Activated T-helper 17 cell treated with anti-CD3 and anti-CD28 coated beads, Interleukin-2, amount 50 U/mL, for 72 hours (primary cell): Measurements from ENCODE around the gene LRRC66. TPM values are rescaled to one million over a fixed set of nuclear protein-coding genes. Genes with fewer than 3 reads are reported as not detected.

Experiments used
- ATAC-seq: fragments of 150-1000 bp; cut with Tn5 transposase; replicated peaks from 2 replicates; pipeline ENCODE4 v1.10.0; 2021; ENCODE audit warnings: mild to moderate bottlenecking, moderate library complexity
- H3K27ac Mint-ChIP-seq: one replicate; pipeline ENCODE4 v1.8.0; 2022; ENCODE audit warnings: mixed read lengths
- H3K27me3 Mint-ChIP-seq: one replicate; pipeline ENCODE4 v1.8.0; 2022; ENCODE audit warnings: mixed read lengths
- H3K36me3 Mint-ChIP-seq: one replicate; pipeline ENCODE4 v1.8.0; 2022; ENCODE audit warnings: low read depth, mild to moderate bottlenecking, mixed read lengths
- H3K4me1 Mint-ChIP-seq: one replicate; pipeline ENCODE4 v1.8.0; 2022; ENCODE audit warnings: mixed read lengths
- H3K4me3 Mint-ChIP-seq: one replicate; pipeline ENCODE4 v1.8.0; 2022; ENCODE audit warnings: mild to moderate bottlenecking, mixed read lengths
- H3K9me3 Mint-ChIP-seq: one replicate; pipeline ENCODE4 v1.8.0; 2022; ENCODE audit warnings: mixed read lengths
- total RNA-seq, 2 donors: library from RNA; stranded (reverse); gene quantifications; one replicate each; pipeline ENCODE4 v1.2.3, GENCODE V29; 2022

Gene LRRC66
- total RNA-seq, 2 donors from 2014 or later = 0.34 to 0.65 TPM

GRCh38 chr4:51995647-51996220 is 24.4 kb downstream of the LRRC66 start:
- Mint-ChIP-seq H3K4me3 (no peak overlapping the region), H3K27me3 (peaks cover 9% of the 10 kb centered on the region), H3K9me3 (peaks cover under 1% of the 10 kb centered on the region), H3K36me3 (no peaks in the 10 kb centered on the region), H3K27ac (no peak overlapping the region), H3K4me1 (no peaks in the 10 kb centered on the region)
- ATAC-seq = no peak

- H3K4me1 Mint-ChIP-seq = no peaks in the 10 kb centered on the region
- H3K4me3 Mint-ChIP-seq = no peak overlapping the region
- peaks cover 7% of the 10 kb centered on the region for H3K27me3 Mint-ChIP-seq
- H3K36me3 Mint-ChIP-seq = no peaks in the 10 kb centered on the region
- ATAC-seq = no peak
- no peak overlapping the region for H3K27ac Mint-ChIP-seq
- no peaks in the 10 kb centered on the region for H3K9me3 Mint-ChIP-seq
Observed at GRCh38 chr4:51965862-51966261, 54.3 kb downstream of the LRRC66 start.

DNA sequence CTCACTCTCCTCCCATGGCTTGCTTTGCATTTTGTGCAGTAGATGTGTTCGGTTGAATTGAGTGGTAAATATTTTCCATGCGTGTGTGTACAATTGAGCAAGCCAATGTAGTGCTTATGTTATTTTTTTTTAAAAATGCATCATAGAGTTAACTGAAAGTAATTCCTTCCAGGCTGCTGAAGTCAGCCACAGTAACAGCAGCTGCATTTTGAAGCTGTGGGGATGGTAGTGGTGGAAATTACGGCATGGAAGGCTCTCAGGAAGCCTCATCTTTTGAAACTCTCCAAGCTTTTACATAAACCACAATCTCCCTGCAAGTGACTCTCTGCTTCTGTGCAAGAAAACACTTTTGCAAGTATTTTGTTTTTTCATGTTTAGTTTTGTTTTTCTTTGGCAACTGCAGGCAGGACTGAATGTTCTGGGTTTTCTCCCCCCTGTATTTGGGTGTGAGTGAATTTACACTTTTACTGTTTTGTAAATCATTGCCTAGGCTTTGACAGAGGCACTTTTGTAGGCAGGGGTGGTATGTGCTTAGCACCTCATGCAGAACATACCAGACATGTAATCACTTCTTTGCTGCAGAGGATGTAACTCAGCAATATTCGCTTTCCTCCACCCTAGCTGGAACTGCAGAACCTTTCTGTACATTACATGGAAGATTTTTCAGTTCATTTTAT is 56.2 kb downstream of the LRRC66 start:
- no peaks in the 10 kb centered on the region for H3K9me3 Mint-ChIP-seq
- no peak for ATAC-seq
- no peak overlapping the region for H3K4me3 Mint-ChIP-seq
- H3K4me1 Mint-ChIP-seq = no peaks in the 10 kb centered on the region
- H3K27me3 Mint-ChIP-seq = peaks cover 5% of the 10 kb centered on the region
- no peaks in the 10 kb centered on the region for H3K36me3 Mint-ChIP-seq
- no peak overlapping the region for H3K27ac Mint-ChIP-seq

GRCh38 chr4:51960486-51960885 is 59.7 kb downstream of the LRRC66 start:
- ATAC-seq = no peak
- peaks cover 4% of the 10 kb centered on the region for H3K9me3 Mint-ChIP-seq
- no peak overlapping the region for H3K27ac Mint-ChIP-seq
- no peaks in the 10 kb centered on the region for H3K4me1 Mint-ChIP-seq
- H3K27me3 Mint-ChIP-seq = peaks cover 8% of the 10 kb centered on the region
- H3K4me3 Mint-ChIP-seq = no peak overlapping the region
- H3K36me3 Mint-ChIP-seq = no peaks in the 10 kb centered on the region

DNA sequence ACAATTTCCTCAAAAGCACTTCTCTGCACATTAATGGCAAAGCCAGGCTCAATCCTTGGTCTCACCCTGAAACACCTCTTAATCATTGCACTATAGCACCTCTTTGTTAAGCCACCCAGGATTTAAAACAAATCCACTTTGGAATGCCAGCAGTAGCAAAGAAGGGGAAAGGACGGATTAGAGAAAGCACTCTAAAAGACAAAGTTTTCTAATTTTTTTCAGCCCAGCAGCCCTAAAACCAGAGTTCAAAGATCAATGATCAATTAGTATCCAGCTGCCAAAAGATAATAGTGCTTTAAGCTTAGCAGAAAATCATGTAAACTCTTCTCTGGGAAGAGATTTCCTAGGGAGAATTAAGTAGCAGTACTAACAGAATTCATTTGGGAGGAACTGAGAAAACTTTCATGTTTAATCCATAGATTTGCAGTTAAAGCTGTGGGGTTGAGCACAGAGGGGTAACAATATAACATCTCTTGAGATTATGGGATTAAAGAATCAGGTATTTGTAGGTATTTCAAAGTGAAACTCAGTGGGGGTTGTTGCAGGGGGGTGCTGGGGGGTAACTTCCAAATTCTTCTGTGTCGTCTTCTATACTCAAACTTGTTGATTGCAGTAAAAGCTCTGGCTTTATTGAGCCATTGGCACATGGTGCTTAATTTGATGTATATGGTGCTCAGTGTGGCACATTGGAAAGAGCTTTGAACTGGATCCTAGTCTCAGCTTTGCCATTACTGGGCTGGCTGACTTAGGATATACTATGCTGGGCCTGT is 61.8 kb downstream of the LRRC66 start:
- ATAC-seq = no peak
- H3K9me3 Mint-ChIP-seq = peaks cover 4% of the 10 kb centered on the region
- H3K27me3 Mint-ChIP-seq = peaks cover 14% of the 10 kb centered on the region
- no peaks in the 10 kb centered on the region for H3K4me1 Mint-ChIP-seq
- no peak overlapping the region for H3K27ac Mint-ChIP-seq
- H3K4me3 Mint-ChIP-seq = no peak overlapping the region
- no peaks in the 10 kb centered on the region for H3K36me3 Mint-ChIP-seq

Other genes starting within 250 kb of the LRRC66 start
- gene DCUN1D4, start 177.2 kb downstream of the LRRC66 start, total RNA-seq = 10 to 100 TPM; 28.8 to 41.1 TPM
- gene SGCB, start 17.9 kb upstream of the LRRC66 start, total RNA-seq = 10 to 100 TPM; 16.4 to 24.0 TPM
- gene SPATA18, start 30.9 kb upstream of the LRRC66 start, total RNA-seq = under 1 TPM; 0.13 to 0.19 TPM